Loucy (cell line): Measurements from ENCODE around the gene SCAPER.

ENCODE experiments used
- EZH2phosphoT487 ChIP-seq: fragments of 200-600 bp; IDR thresholded peaks from 2 replicates; pipeline ENCODE4 v1.6.1; 2018; ENCODE audit warnings: antibody characterized with exemption, mild to moderate bottlenecking, moderate library complexity, borderline replicate concordance
- TF ChIP-seq, protein P1 (sequence below): fragments of 200-600 bp; sonication (generic); conservative IDR thresholded peaks from 2 replicates; pipeline ENCODE4 v1.5.1; 2014; ENCODE audit warnings: mild to moderate bottlenecking, antibody characterized with exemption, low read length

DNA sequence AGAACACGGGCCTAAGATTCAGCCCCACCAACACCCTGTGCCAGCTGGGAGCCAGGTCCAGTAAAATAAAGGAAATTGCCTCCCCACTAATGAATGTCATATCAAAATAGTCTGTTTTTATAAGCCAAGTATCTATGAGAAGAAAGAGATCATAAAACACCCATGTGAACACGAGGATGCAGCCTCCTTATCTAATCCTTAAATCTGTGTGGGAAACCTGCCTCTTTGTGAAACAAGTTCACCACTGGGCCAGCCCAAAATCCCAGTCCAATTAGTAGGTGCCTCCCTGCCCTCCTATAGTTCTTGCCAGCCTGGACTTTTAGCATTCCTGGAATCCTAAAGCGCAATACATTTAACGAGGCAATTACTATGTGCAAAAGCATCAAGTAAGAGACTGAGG is 42.0 kb downstream of the SCAPER start:
- TF ChIP-seq, protein P1, sequence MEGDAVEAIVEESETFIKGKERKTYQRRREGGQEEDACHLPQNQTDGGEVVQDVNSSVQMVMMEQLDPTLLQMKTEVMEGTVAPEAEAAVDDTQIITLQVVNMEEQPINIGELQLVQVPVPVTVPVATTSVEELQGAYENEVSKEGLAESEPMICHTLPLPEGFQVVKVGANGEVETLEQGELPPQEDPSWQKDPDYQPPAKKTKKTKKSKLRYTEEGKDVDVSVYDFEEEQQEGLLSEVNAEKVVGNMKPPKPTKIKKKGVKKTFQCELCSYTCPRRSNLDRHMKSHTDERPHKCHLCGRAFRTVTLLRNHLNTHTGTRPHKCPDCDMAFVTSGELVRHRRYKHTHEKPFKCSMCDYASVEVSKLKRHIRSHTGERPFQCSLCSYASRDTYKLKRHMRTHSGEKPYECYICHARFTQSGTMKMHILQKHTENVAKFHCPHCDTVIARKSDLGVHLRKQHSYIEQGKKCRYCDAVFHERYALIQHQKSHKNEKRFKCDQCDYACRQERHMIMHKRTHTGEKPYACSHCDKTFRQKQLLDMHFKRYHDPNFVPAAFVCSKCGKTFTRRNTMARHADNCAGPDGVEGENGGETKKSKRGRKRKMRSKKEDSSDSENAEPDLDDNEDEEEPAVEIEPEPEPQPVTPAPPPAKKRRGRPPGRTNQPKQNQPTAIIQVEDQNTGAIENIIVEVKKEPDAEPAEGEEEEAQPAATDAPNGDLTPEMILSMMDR = no peak
- no peak for TF ChIP-seq EZH2phosphoT487
